ENCODE data around the gene TBCD. TPM values are rescaled to one million over a fixed set of nuclear protein-coding genes. Genes with fewer than 3 reads are reported as not detected.
A peak's percentile ranks its signal among the peaks of the same experiment; 100 is the strongest.

The TBCD gene
- total and polyA plus RNA-seq, 9 of the 15 experiments (the other 6 are each of a cell fraction or from before 2014, with no cell fraction given): 8.9 to 98.5 (median 28.0) TPM

DNA sequence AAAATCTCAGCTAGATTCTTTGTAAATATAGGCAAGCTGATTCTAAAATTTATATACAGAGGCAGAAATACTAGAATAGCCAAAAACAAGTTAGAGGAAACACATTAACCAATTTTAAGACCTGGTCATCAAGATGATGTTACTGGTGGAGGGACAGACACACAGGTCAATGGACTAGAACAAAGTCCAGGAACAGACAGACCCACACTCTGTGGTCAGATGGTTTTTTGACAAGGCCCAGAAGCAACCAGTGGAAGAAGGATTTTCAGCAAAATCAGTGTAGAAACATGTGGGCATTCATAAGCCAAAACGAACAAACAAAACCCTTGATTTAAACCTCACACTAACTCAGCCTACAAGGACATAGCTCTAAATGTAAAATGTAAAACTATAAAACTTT, 227.9 kb downstream of the TBCD start:
- Histone ChIP-seq H3K4me1 (replicated peaks in 1 of 2; ENCODE audit: control insufficient read depth in 2 of 2, insufficient read depth in 2 of 2, low read length in 2 of 2) (peaks cover 0 to 3% of the 10 kb centered on the region in 2 experiments; a peak in 1 of 5 replicates), H3K9me3 (replicated peaks; ENCODE audit: control insufficient read depth, insufficient read depth, low read depth, low read length) (peaks cover 4% of the 10 kb centered on the region; the same call in 1 of the 2 replicates), H3K9me1 (ENCODE audit: control insufficient read depth, insufficient read depth, low read length) (no peaks in the 10 kb centered on the region), H3K27me3 (ENCODE audit: control insufficient read depth in 2 of 2, insufficient read depth in 2 of 2, low read length in 2 of 2) (no peaks in the 10 kb centered on the region), H4K20me1 (replicated peaks; ENCODE audit: control insufficient read depth, insufficient read depth, low read length) (no peaks in the 10 kb centered on the region), H3K4me2 (ENCODE audit: insufficient read depth, low read length) (no peak overlapping the region), H3K36me3 (ENCODE audit: control insufficient read depth, insufficient read depth, low read length) (no peaks in the 10 kb centered on the region), H3K4me3 (no peak overlapping the region), H3K79me2 (ENCODE audit: control insufficient read depth, insufficient read depth, low read length) (no peaks in the 10 kb centered on the region), H3K27ac (ENCODE audit: extremely low read depth, low read depth, low read length) (no peak overlapping the region), H2AFZ (ENCODE audit: low read depth, low read length) (no peak overlapping the region), H3K9ac (ENCODE audit: insufficient read depth in 1 of 2, low read depth in 2 of 2, low read length in 2 of 2) (no peak overlapping the region)
- 7% methylated on average over 1 of the region's 1 CpG for WGBS (ENCODE audit: insufficient coverage, low coverage, missing lambda C conversion rate)
- ATAC-seq (no peak), DNase-seq (ENCODE audit: extremely low read depth in 1 of 4, low spot score in 3 of 4) (no peak), FAIRE-seq (peak; percentile 11)
- TF ChIP-seq PHF21A (IDR thresholded peaks at IDR 0.05; ENCODE audit: borderline replicate concordance, low read depth): no peak
- TF ChIP-seq LCOR (CRISPR knock-in tag; IDR thresholded peaks at IDR 0.05): no peak
- TF ChIP-seq BHLHE40 (IDR thresholded peaks at IDR 0.05; ENCODE audit: low read length): no peak
- TF ChIP-seq, protein P1, sequence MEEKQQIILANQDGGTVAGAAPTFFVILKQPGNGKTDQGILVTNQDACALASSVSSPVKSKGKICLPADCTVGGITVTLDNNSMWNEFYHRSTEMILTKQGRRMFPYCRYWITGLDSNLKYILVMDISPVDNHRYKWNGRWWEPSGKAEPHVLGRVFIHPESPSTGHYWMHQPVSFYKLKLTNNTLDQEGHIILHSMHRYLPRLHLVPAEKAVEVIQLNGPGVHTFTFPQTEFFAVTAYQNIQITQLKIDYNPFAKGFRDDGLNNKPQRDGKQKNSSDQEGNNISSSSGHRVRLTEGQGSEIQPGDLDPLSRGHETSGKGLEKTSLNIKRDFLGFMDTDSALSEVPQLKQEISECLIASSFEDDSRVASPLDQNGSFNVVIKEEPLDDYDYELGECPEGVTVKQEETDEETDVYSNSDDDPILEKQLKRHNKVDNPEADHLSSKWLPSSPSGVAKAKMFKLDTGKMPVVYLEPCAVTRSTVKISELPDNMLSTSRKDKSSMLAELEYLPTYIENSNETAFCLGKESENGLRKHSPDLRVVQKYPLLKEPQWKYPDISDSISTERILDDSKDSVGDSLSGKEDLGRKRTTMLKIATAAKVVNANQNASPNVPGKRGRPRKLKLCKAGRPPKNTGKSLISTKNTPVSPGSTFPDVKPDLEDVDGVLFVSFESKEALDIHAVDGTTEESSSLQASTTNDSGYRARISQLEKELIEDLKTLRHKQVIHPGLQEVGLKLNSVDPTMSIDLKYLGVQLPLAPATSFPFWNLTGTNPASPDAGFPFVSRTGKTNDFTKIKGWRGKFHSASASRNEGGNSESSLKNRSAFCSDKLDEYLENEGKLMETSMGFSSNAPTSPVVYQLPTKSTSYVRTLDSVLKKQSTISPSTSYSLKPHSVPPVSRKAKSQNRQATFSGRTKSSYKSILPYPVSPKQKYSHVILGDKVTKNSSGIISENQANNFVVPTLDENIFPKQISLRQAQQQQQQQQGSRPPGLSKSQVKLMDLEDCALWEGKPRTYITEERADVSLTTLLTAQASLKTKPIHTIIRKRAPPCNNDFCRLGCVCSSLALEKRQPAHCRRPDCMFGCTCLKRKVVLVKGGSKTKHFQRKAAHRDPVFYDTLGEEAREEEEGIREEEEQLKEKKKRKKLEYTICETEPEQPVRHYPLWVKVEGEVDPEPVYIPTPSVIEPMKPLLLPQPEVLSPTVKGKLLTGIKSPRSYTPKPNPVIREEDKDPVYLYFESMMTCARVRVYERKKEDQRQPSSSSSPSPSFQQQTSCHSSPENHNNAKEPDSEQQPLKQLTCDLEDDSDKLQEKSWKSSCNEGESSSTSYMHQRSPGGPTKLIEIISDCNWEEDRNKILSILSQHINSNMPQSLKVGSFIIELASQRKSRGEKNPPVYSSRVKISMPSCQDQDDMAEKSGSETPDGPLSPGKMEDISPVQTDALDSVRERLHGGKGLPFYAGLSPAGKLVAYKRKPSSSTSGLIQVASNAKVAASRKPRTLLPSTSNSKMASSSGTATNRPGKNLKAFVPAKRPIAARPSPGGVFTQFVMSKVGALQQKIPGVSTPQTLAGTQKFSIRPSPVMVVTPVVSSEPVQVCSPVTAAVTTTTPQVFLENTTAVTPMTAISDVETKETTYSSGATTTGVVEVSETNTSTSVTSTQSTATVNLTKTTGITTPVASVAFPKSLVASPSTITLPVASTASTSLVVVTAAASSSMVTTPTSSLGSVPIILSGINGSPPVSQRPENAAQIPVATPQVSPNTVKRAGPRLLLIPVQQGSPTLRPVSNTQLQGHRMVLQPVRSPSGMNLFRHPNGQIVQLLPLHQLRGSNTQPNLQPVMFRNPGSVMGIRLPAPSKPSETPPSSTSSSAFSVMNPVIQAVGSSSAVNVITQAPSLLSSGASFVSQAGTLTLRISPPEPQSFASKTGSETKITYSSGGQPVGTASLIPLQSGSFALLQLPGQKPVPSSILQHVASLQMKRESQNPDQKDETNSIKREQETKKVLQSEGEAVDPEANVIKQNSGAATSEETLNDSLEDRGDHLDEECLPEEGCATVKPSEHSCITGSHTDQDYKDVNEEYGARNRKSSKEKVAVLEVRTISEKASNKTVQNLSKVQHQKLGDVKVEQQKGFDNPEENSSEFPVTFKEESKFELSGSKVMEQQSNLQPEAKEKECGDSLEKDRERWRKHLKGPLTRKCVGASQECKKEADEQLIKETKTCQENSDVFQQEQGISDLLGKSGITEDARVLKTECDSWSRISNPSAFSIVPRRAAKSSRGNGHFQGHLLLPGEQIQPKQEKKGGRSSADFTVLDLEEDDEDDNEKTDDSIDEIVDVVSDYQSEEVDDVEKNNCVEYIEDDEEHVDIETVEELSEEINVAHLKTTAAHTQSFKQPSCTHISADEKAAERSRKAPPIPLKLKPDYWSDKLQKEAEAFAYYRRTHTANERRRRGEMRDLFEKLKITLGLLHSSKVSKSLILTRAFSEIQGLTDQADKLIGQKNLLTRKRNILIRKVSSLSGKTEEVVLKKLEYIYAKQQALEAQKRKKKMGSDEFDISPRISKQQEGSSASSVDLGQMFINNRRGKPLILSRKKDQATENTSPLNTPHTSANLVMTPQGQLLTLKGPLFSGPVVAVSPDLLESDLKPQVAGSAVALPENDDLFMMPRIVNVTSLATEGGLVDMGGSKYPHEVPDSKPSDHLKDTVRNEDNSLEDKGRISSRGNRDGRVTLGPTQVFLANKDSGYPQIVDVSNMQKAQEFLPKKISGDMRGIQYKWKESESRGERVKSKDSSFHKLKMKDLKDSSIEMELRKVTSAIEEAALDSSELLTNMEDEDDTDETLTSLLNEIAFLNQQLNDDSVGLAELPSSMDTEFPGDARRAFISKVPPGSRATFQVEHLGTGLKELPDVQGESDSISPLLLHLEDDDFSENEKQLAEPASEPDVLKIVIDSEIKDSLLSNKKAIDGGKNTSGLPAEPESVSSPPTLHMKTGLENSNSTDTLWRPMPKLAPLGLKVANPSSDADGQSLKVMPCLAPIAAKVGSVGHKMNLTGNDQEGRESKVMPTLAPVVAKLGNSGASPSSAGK (IDR thresholded peaks at IDR 0.05): no peak
- TF ChIP-seq, protein P2, sequence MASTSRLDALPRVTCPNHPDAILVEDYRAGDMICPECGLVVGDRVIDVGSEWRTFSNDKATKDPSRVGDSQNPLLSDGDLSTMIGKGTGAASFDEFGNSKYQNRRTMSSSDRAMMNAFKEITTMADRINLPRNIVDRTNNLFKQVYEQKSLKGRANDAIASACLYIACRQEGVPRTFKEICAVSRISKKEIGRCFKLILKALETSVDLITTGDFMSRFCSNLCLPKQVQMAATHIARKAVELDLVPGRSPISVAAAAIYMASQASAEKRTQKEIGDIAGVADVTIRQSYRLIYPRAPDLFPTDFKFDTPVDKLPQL (IDR thresholded peaks at IDR 0.05; ENCODE audit: extremely low read depth, insufficient read length): no peak
- intact Hi-C loops (cut with micrococcal nuclease) (no loop called here), in situ Hi-C loops (cut with MboI) (no loop called here)
- BruUV-seq (replicated peaks): no TSS peak
- CTCF ChIA-PET (ENCODE audit: low intra/inter-chr PET ratio): no interaction called here
- POLR2A ChIA-PET: no interaction called here
